Hematopoietic multipotent progenitor cell treated with erythropoietin and hydrocortisone succinate and interleukin-3 and kit ligand, for 15 days (in vitro differentiated cells): Measurements from ENCODE around the gene SFXN3.

ENCODE experiments used
- DNase-seq: peaks from one replicate; pipeline ENCODE4 v3.0.0-alpha.2; 2015; ENCODE audit warnings: low spot score

Gene SFXN3, protein sequence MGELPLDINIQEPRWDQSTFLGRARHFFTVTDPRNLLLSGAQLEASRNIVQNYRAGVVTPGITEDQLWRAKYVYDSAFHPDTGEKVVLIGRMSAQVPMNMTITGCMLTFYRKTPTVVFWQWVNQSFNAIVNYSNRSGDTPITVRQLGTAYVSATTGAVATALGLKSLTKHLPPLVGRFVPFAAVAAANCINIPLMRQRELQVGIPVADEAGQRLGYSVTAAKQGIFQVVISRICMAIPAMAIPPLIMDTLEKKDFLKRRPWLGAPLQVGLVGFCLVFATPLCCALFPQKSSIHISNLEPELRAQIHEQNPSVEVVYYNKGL

GRCh38 chr10:101031128-101031795 is at the start of gene SFXN3, which contains the start of gene PDZD7:
TSS of gene SFXN3 (plus strand) at chr10:101031234. CDS start at chr10:101034695, 3,461 bp downstream.
TSS of gene PDZD7 (minus strand) at chr10:101031129. CDS start at chr10:101030219, 910 bp downstream.
- DNase-seq: peak; percentile 95

DNA sequence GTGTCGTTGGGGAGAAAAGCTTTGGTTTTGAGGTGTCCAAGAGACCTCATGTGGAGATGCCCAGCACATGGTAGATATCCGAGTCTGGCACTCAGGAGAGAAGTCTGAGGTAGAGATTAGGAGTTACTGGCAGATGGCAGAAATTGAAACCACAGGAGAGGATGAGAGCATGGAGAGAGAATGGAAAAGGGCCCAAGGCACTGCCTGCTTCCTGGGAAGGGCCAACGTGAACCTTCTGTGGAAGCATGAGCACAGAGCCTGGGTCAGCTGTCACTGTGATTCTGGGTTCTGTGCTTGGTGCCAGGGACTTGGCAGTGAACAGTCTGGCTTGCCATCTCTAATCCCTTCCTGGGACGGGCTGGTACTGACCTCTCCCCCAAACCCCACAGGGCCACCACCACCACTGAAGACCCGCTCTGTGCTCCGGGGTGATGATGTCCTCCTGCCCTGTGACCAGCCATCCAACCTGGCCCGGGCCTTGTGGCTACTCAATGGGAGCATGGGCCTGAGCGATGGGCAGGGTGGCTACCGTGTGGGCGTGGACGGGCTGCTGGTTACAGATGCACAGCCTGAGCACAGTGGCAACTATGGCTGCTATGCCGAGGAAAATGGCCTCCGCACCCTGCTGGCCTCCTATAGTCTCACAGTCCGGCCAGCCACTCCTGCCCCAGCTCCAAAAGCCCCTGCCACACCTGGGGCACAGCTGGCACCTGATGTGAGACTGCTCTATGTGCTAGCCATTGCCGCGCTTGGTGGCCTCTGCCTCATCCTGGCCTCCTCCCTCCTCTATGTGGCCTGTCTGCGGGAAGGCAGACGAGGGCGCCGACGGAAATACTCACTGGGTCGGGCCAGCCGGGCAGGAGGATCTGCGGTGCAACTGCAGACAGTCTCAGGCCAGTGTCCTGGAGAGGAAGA is 47.9 kb upstream of the SFXN3 start:
- no peak for DNase-seq

DNA sequence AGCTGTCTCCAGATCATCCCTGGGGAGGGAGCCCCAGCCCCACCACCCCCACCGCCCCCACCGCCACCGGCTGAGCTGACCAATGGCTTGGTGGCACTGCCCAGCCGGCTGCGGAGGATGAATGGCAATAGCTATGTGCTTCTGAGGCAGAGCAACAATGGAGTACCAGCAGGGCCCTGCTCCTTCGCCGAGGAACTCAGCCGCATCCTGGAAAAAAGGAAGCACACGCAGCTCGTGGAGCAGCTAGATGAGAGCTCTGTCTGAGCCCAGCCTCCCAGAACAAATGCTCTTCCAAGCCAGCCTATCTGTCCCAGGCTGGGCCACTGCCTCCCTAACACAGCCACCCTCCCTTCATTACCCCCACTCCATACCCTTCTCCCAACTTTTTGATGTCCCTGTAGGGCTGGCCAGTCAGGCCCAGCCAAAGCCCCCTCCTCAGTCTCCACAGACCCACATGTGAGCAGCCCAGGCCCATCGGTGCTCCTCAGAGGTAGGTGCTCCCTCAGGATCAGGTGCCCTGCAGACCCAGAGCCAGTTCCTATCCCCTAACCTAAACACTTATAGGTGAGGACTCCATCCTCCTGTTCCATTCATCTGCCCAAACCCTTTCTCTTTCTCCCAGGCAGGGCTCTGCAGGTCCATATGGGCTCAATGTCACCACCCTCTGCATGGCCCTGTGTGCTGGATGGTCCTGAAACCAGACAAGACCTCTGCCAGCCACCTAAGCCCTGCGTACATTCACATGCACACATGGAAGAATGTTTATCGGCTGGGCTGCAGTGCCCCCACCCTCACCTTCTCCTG is 47.0 kb upstream of the SFXN3 start:
- no peak for DNase-seq

DNA sequence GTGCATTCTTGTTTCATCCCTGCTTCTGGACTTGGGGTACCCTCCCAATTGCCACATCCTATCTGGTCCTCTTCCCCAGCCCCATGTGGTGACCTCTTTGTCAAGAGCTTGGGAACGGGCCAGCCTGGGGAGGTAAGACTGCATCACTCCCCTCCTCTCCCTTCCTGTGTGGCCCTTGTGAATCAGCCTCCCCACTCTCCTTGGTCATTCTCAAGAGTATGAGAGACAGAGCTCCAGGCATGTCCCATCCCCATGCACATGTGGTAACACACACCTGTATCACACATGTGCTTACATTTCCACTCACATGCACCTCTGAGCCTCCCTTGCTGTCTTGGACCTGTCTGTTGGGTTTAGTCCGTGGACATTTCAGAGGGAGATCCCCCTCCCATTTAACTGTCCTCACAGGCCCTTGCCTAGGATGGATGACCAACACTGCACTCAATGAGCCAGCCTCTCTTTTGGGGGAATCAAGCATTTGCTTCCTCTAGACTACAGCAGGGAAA is 46.3 kb upstream of the SFXN3 start:
- no peak for DNase-seq

- DNase-seq: no peak
Observed at GRCh38 chr10:100985336-100985735, 45.7 kb upstream of the SFXN3 start.

DNA sequence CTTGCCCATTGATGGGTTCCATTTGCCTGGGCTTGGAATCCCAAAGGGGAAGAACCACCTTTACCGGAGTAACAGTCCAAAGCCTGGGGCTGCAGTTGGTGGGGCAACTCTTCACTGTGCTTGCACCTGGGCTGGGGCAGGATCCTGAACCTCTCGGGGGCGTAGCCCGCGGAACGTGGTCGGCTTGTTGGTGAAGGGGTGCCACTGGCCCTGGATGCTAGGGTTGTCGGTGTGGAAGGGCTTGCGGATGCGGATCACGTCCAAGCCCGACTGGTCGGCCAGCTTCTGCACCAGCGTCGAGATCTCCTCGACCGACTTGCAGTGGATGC is 44.4 kb upstream of the SFXN3 start:
- DNase-seq: no peak

GRCh38 chr10:100986952-100987684 is 43.9 kb upstream of the SFXN3 start, which contains the start of the genes MRPL43 and TWNK:
TSS of gene MRPL43 (minus strand) at chr10:100987497. CDS start at chr10:100987443, 54 bp downstream.
TSS of gene TWNK (plus strand) at chr10:100987543. CDS start at chr10:100988211, 668 bp downstream.
- DNase-seq: peak; percentile 88

DNA sequence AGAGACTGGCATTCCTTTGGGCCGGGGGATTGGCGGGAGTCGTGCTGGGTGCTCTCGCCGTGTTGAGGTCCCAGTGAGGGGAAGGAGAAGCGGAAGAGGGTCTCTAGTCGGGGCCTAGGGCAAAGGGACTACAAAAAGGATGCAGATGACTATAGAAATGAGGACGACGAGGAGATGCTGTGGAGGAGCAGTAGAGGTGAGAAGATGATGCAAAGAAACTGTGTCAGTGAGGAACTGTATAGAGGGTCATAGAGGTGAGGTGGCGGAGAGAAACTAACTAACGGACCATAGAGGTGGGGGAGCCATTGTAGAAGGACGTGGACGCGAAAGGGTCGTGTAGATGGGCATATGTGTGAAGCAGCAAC is 43.4 kb upstream of the SFXN3 start:
- no peak for DNase-seq

GRCh38 chr10:100988166-100988565 is 42.9 kb upstream of the SFXN3 start:
- no peak for DNase-seq

- DNase-seq: no peak
Observed at GRCh38 chr10:100989088-100989487, 41.9 kb upstream of the SFXN3 start.

DNA sequence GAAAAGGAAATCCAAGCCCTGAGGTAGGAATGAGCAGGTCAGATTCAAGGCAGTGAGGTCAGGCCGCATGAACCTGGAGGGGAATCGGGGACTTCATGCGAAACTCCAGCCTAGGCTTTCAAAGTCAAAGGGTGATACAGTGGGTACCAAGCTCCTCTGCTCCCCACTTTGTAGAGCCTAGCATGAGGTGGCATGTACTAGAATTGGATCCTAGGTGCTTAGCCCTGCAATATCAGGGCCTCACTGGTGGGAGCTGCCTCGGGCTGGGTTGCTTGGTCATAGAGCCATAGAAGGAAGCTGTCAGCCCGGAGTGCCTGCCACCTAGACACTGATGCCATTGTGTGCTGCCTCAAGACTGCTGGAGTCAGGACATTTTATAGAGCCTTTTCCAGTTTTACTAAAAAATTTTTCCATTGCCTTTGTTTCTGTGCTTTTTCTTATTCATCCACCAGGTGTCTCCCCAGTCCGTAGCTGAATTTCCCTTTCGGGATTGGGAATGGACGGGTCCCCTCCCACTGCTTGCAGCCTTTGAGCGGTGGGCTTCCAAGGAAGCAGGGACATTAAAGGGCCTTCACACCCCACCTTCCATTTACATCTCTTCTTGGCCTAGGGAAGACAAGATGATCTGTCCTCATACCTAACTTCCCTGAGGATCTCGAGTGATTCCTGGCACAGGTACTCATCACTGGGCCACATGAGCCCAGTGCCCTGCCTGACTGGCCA is 36.9 kb upstream of the SFXN3 start:
- no peak for DNase-seq

DNA sequence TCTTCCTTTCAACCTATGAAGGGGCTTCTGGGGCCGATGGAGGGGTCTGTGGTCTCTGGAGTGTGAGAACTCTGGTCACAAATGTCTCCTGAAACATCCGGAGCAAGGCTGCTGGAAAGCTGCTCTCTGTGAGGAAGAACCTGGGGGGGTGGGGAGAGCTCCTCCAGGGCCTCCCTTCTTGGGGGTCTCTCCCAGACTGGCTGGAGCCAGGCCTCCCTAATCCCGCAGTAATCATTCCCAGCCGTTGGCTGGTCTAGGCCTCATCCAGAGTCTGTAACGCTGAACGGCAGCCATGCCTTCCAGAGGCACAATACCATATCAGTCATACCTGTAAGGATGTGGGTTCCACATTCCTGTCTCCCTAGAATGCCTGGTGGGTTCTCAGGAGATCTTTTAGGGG is 35.9 kb upstream of the SFXN3 start:
- DNase-seq: no peak

GRCh38 chr10:100996678-100997359 is 34.2 kb upstream of the SFXN3 start:
- no peak for DNase-seq

- peak; percentile 81 for DNase-seq
Observed at GRCh38 chr10:100997360-100998182, 33.5 kb upstream of the SFXN3 start.

DNA sequence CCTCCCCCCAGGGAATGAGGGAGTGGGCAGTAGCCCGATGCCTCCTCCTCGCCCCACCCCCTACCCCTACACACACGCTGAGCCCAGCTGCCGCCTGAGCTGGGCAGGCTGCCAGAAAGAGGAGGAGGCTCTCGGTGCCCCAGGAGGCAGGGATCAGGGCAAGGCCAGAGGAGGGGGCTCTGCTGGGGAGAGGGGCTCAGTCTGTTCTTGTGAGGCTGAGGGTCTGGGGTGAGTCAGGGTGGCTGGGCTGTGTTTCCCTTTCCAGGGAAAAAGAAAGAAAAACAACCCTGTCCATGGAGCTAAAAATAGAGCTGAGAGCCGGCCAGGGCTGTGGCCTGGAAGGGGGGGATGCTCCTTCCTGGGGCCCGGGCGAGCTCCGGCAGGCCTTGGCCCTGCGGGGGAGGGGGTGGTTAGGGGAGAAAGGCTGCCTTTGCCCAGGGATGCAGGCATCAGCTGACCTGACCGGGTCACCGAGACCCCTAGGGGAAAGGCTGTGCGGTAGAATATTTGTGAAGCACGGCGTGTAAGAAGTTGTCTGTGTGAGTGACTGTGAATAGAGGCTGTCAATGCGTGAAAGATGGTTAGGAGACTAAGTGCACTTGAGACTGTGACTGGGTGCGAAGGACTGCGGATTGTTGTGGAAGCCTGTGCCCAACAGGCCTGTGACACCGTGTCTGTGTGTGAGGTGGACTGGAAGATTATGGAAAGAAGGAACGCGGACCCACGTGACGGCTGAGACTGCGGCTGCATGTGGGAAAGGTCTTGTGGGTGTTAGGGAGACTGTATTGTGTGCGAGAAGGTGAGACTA is 32.6 kb upstream of the SFXN3 start:
- DNase-seq: peak; percentile 76

DNA sequence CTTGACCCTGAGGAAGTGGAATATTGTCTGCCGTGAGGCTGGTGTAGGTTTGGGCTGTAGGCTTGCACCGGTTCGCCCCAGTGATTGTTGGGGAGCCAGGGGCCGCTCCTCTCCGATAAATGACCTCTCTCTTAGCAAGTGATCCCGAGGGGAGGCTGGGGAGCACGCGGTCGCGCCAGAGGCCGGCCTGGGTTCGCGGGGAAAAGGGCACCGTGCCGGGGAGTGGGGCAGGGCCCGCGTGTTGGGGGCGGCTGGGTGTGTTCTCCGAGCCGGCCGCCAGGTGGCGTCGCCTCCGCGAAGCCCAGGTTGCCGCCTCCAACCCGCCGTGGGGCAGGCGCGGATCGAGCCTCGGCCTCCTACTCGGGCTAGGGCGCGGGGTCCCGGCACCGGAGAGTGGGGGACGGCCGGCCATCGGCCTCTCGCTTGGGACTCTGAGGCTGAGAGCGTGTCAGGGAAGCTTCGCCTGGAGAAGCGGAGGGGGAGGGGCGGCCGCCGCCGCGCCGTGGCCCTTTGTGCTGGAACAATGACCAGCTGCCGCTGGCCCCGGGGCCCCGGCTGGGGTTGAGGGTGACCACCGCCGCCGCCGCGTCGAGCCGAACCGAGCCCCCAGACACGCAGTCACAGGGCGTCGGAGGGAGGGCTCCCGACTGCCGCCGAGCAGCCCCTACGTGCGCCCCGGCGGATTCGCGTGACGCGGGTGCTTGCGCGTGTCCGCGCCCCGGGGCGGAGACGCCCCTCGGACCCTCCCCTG is 31.9 kb upstream of the SFXN3 start:
- DNase-seq: peak; percentile 78

- DNase-seq: no peak
Observed at GRCh38 chr10:100999742-101000126, 31.3 kb upstream of the SFXN3 start, which contains the start of gene LZTS2. TSS of gene LZTS2 (plus strand) at chr10:100999808. CDS start at chr10:101002539, 2,731 bp downstream.
